B cell (primary cell): ENCODE results near the gene DPH3.

Experiments
- EZH2 ChIP-seq: IDR thresholded peaks from 2 replicates; pipeline ENCODE4 v1.6.1; 2012; ENCODE audit warnings: borderline replicate concordance, low read depth, mild to moderate bottlenecking, moderate library complexity, low read length; ENCODE audit not compliant: insufficient read depth, poor library complexity, severe bottlenecking
- TF ChIP-seq, protein P1 (sequence below): fragments of 200-600 bp; IDR thresholded peaks from one replicate; pipeline ENCODE4 v1.8.0; 2022; ENCODE audit warnings: antibody characterized with exemption, mild to moderate bottlenecking

DNA sequence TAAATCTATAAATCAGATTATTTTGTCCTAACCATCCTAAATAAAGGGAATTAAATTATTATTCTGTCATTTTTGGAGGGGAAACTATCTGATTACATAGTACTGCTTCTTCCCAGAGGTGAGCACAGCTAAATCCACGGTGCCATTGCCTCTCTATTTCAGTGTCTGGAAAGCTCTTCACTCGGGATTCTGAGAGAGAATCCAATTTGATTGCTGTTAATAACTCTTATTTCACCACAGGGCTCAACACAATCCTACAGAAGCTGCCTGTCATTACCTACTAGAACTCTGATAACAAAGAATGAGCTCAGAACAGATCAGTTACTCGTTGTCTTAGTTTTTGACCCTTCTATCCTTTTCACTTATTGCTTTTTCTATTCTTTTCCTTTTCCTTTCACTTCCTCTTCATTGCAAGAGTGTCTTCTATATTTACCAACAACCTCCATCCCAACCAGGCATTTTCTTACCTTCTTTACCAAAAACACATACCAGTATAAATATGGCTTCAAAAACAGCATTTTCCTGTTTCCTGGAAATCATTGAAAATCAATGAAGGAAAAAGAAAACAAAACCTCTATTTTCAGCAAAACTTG, 30.7 kb upstream of the DPH3 start:
- TF ChIP-seq, protein P1, sequence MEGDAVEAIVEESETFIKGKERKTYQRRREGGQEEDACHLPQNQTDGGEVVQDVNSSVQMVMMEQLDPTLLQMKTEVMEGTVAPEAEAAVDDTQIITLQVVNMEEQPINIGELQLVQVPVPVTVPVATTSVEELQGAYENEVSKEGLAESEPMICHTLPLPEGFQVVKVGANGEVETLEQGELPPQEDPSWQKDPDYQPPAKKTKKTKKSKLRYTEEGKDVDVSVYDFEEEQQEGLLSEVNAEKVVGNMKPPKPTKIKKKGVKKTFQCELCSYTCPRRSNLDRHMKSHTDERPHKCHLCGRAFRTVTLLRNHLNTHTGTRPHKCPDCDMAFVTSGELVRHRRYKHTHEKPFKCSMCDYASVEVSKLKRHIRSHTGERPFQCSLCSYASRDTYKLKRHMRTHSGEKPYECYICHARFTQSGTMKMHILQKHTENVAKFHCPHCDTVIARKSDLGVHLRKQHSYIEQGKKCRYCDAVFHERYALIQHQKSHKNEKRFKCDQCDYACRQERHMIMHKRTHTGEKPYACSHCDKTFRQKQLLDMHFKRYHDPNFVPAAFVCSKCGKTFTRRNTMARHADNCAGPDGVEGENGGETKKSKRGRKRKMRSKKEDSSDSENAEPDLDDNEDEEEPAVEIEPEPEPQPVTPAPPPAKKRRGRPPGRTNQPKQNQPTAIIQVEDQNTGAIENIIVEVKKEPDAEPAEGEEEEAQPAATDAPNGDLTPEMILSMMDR: no peak
- no peak for TF ChIP-seq EZH2
